GM21360 (cell line): Measurements from ENCODE around the gene RSPH6A.
A peak's percentile ranks its signal among the peaks of the same experiment; 100 is the strongest.

Source experiments
- ATAC-seq: cut with Tn5 transposase; IDR thresholded peaks from one replicate; pipeline ENCODE4 v1.9.1; 2021; ENCODE audit warnings: mild to moderate bottlenecking, moderate library complexity; ENCODE audit not compliant: unreplicated experiment

Gene RSPH6A

DNA sequence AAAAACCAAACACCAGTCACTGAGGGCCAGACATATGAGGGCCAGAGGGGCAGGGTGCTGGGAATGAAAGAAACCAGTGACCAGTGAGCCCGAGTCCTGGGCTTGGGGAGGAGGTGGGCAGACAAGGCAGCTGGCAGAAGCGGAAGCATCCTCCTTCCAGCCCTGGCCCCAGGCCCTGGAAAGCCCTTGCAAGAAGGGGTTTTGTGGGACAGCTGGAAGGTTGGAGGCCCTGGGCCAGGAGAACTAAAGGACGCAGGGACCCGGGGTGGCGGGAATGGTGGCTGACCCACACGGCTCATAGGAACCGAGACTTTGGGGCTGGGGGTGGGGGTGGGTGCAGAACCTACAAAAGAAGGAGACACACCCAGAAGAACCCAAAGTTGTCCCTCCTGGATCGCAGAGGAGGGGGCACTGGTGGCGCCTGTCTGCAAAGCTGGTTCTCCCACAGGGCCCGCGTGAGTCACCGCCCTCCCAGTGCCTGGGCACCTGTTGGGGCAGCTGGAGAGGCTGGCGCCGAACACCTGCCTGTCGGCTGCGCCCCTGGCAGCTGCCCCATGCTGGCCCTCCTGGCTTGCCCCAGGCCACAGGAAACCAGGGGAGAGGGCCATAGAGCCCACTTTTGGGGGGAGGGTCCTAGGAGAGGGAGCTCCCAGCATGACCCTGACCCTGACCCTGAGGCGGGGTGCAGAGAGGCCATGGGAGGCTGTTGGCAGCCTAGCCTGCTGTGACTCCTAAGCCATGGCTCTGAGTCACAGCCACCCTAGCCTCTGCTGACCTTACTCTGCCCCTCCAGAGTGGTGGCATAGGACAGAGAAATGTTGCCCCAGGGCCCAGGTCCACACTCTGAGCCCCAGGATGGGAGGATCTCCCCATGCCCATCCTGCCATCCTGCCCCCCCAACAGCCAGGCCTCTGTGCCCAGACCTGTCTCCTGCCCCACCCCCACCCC, 33.6 kb downstream of the RSPH6A start:
- no peak for ATAC-seq

DNA sequence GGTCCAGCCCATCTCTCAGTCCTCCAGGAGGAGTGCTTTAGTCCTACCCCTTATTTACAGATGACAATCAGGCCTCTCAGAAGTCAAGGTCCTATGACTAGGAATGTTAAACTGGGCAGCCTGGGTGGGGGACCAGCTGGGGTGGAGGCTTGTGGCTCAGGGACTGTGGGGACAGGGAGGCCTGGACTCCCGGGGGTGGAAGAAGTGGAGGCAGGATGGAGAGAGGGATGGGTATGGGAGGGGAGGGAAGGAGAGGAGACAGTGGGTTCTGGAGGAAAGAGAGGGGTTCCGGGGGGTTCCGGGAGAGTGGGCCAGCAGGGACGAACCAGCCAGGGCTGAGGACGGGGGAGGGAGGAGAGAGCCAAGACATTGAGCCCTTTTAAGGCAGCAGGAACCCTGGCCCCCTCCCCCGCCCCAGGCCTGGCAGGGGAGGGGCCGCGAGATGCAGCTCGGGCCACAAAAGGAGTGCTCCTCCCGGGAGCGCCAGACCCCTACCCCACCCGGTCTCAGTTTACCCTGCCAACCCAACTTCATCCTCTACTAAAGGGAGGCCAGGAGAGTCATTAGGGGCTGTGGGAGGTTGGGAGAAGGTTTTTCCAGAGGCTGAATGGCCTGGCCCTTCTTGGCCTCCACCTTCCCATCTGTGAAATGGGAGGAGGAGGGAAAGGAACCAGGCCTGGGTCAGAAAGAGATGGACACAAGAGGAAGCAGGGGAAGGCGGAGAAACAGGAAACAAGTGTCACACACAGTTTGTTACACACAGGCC, 34.5 kb downstream of the RSPH6A start:
- ATAC-seq: no peak

DNA sequence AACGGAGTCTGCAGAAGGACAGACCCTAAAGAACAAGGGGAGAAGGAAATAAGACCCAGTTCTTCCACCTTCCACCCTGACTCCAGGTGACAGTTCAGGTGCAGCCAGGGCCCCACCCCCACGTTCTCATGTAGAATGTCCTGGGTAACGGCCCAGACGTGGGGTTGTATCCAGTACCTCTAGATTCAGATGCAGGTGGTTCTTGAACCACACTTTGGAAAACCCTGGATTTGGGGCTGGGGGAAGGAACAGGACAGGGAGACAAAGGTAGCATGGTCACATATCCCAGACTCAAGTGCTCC, 35.0 kb downstream of the RSPH6A start:
- no peak for ATAC-seq

DNA sequence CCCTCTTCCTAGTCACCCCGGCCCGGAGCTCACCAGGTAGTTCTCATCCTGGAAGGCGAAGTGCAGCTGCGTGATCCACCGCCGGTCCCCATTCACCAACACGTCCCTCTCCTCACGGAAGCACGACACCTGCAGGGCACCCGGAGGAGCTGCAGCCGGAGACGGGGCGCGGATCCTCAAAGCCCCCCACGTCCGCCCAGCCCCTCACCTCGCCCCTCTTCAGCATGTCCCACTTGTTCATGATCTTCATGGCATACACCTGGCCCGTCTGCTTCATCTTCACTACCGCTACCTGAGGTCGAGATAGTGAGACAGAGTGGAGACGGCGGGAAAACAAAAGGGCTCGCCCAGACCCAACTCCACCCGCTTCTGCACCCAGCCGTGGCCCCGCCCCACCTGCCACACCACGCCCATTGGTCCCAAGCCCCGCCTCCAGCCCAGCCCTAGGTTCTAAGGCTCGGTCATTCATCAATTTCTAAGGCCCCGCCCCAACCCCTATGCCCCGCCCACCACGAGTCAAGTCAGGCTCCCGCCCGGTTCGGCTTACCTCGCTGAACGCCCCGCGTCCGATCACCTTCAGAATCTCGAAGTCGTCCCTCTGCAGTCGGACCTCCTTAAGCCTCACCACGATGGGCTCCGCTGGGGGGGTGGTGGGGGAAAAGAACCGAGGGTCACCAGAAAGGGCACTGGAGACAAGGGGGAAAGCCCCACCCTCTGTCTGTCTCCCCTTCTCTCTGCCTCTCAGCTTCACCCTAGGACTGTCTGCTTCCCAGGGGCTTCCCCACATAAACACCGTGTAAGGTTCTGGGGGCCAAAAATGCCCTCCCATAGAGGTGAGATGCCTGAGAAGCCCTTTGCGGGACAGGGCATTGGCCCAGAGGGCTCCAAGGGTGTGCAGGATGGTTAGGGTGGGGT, 35.6 kb downstream of the RSPH6A start:
- peak; percentile 67 for ATAC-seq

DNA sequence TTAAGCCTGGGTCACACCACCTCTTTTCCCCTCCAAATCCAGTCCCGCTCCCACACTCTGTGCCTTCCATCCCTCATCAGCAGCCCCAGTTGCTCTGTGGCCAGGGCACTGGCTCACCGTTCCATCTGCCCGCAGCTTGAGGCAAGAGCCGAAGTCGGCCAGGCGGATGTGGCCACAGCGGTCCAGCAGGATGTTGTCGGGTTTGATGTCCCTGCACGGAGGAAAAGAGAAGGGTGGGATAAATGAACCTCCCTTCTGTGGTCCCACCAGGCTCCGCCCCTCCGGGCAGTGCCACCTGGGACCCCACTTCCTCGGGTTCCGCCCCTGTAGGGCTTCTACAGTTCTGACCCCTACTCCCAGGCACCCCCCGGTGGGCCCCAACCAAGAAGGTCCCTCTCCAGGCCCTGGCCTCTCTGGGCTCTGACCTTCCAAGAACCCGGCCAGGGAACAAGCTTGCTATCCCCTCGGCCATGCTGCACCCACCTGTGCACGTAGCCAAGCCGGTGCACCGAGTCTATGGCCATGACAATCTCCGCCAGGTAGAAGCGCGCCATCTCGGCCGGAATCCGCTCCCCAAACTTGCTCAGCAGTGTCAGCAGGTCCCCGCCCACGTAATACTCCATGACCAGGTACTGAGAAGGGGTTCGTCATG, 37.0 kb downstream of the RSPH6A start:
- no peak for ATAC-seq

DNA sequence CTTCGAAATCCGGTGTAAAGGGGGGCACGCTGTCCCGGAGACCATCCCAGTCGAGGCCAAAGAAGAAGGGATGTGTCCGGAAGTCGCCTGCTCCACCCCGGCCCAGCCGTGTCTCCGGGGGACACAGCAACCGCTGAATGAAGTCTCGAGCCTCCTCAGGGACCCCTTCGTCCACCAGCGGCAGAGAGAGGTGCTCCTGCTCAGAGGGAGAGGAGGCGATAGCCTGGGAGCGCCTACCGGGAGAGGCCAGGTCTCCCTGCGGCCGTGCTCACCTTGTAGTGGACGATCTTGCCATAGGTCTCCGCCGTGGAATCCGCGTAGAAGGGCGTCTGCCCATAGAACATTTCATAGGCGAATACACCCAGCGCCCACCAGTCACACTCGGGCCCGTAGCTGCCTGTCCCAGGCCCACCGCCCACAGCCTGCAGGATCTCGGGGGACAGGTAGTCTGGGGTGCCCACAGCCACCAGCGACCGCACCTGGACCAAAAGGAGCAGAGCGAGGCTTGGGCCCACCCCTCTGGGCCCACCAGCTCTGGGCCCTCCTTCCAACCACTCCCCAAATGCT, 37.6 kb downstream of the RSPH6A start:
- ATAC-seq: no peak

DNA sequence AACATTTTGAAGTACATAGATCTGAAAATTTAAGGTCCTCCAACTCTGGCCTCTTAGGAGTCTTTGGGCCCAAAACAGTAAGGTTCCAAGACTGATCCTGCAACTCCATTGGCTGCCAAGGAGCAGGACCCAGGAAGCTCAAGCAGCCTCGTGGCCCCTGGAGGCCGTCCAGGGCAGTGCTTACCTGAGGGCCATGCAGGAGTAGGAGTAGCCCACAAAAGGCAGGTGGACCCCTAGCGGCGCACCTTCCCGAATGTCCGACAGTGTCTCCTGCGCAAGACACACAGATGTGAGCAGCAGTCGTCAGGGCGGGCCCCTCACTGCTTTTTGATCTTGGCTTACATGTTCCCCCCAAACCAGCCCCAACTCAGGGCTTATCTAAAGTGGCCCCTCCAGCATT, 40.3 kb downstream of the RSPH6A start:
- no peak for ATAC-seq

DNA sequence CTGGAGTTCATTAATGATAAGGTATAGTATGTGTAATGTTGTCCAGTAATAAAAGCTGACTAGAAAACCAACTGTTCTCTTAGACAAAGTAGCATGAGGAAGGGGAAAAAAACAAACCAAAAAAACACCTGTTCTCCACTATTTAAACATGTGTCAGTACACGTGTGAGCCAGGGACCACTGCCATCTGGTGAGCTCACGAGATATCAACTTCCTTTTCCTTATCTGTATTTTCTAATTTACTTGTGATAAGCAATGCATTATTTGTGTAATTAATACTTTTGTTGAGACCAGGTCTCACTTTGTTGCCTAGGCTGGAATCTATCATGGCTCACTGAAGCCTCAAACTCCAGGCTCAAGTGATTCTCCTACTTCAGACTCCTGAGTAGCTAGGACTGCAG, 41.7 kb downstream of the RSPH6A start:
- no peak for ATAC-seq

DNA sequence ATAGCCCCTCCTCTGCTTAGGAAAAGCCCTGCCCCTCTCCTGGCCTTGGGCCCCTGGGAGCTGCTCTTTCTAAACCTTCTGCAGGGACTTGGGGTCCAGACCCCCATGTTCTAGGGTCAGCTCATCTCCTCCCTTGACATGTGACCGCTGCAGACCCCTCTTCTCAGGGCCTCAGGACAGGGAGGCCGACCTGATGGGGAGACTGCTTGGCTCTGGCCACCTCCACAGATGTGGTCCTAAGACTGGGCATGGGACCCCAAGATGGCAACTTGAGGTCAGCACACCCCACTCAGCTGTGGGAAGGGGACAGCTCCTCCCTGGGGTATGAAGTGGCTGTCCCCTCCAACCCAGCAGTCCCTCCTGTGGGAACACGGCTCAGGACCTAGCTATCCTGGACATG, 42.2 kb downstream of the RSPH6A start:
- ATAC-seq: no peak

DNA sequence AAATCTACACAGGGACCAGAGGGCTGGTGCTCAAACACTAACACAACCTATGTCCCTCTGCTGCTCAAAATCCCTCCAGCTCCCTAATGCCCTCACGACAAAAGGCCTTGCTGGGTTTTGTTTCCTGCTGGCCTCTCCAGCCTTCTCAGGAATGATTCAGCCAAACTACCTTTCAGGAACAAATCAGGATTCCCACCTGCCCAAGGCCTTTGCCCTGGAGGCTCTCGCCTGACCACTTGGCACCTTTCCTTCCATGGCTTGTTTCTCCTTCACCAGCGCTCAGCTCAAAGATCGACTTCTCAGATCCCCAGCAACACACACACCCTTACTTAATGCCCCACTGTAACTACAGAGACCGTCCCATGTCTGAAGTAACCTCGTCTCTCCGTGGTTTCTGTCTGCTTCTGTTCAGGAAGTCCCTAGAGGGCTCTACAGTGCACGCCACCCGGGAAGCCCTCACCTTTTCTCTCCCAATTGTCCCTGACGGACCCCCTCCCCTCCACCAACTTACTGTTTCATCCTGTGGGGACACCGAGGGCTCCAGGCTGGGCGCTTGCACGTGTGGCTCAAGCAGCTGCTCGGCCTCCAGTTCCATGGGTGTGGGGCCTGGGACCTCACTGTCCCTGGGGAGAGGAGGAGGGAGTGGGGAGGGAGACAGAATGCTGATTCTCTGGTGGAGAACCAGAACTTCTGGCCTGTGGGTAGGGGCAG, 42.8 kb downstream of the RSPH6A start:
- ATAC-seq: no peak

DNA sequence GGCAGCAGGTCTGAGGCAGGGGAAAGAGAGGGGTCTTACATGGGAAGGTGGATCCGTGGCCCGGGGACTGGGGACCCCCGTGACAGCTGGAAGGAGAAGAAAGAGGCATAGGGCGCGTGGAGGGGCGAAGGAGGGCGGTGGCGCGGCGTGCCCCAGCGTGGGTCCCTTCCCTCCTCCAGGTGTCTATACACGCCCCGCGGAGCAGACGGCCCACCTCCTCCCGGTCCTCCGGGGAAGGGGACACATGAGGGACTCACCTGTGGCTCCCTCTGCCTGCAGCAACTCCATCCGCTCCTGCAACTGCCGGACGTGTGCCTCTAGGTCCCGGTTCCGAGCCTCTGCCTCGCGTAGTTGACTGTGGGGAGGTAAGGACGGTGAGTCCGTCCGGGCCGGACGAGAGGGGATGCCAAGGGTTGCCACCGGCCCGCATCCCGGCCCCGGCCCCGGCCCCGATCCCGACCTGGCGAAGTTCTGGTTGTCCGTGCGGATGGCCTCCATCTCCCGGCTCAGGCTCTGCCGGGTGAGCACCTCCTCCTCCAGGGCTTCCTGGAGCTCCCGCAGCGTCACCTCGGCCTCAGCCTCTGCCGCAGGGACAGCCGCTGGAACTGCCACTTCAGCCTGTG, 43.7 kb downstream of the RSPH6A start:
- ATAC-seq: no peak

DNA sequence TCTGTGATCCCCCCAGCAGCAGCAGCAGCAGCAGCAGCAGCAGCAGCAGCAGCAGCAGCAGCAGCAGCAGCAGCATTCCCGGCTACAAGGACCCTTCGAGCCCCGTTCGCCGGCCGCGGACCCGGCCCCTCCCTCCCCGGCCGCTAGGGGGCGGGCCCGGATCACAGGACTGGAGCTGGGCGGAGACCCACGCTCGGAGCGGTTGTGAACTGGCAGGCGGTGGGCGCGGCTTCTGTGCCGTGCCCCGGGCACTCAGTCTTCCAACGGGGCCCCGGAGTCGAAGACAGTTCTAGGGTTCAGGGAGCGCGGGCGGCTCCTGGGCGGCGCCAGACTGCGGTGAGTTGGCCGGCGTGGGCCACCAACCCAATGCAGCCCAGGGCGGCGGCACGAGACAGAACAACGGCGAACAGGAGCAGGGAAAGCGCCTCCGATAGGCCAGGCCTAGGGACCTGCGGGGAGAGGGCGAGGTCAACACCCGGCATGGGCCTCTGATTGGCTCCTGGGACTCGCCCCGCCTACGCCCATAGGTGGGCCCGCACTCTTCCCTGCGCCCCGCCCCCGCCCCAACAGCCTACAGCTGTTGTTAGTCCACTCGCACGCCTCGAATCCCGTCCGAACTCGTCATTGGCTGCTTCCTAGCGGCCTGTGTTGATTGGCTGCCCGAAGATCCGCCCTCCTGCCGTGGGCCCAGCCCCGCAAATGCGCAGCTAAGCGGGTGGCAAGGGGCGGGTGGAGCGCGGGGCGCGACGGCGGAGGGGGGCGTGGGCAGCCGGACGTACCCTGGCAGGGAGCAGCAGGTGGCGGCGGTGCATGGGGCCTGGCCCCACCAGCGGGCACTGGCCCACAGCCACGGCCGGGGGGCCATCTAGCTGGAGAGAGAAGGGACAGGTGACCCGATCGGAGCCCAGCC, 44.7 kb downstream of the RSPH6A start:
- ATAC-seq: peak; percentile 50

DNA sequence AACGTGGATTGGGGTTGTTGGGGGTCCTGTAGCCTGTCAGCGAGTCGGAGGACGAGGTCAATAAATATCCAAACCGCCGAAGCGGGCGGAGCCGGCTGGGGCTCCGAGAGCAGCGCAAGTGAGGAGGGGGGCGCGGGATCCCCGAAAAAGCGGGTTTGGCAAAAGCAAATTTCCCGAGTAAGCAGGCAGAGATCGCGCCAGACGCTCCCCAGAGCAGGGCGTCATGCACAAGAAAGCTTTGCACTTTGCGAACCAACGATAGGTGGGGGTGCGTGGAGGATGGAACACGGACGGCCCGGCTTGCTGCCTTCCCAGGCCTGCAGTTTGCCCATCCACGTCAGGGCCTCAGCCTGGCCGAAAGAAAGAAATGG, 45.3 kb downstream of the RSPH6A start:
- ATAC-seq: no peak

DNA sequence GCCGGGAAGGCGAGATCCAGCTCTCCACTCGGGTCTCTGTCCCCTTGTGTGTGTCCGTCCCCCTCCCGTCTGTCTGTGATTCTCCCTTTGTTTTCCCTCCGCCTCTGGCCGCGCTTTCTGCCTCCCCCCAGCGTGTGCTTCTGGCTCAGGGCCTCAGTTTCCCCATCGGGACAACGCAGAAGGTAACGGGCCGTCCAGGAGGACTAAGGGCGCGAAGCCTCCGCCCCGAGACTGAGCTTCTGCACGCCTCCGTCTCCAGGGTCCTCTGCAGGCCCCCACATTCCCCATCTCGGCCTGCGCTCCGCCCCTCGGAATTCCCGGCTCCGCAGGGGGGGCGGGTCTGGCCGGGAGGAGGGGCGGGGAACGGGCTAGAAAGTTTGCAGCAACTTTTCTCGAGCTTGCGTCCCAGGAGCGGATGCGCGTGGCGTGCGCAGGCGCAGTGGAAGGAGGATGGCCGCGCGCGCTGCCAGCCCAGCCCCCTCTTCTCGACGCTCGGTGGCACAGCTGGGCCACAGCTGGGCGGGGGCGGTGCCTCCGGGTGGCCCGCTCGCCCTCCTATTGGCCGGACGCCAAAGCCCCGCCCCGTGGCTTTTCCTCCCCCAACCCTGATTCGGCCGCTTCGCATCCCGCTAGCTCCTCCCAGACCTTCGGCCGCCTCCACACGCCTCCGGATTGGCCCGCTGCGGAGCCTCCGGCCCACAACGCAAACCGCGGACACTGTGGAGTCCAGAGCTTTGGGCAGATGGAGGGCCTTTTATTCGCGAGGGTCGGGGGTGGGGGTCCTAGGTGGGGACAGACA, 45.9 kb downstream of the RSPH6A start, which contains the start of gene SIX5:
Gene SIX5, minus strand, starts transcription at position 269 of the 799 bp plus-strand sequence. CDS start 408 bp downstream, outside the sequence.
- peak; percentile 60 for ATAC-seq

DNA sequence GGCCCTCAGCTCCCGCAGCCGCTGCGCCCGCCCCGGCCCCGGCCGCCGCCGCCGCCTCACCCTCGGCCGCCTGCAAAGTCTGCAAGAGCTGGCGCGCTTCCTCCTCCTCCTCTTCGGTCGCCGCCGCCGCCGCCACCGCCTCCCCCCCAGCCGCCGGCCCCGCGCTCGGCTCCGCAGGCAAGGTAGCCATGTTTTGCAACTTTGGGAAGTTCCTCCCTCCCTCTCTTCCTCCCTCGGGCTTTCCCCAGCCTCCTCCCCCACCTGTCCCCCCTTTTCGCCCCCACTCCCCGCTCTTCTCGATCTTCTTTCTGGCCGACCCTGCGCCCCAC, 46.5 kb downstream of the RSPH6A start:
- ATAC-seq: no peak

DNA sequence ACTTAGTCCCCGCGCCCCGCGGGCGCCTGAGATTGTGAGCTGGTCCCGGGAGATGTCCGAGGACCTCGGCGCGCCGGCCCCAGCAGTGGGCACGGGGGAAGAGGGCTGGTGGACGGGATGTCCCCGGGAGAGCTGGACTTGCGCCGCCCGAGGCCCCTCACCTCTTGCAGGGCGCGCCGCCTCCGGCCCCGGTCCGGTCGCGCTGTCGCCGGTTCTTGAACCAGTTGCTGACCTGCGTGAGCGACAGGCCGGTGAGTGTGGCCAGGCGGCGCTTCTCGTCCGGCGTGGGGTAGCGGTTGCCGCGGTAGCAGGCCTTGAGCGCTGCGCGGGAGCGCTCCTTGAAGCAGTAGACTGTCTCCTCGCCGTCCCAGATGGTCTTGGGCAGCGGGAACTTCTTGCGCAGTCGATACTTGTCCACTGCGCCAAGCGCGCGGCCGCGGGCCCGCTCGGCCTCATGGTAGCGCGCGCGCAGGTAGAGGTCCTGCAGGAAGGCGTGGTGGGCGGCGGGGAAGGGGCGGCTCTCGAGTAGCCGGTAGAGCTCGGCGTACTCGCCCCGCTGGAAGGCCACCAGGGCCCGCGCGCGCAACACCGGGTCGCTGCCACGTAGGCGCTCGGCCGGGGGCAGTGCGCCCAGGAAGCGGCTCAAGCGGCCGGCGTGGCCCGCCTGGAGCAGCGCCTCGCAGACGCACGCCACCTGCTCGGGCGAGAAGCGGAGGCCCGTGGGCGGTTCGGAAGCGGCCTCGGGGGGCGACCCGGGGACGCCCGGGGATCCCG, 47.0 kb downstream of the RSPH6A start:
- ATAC-seq: no peak

DNA sequence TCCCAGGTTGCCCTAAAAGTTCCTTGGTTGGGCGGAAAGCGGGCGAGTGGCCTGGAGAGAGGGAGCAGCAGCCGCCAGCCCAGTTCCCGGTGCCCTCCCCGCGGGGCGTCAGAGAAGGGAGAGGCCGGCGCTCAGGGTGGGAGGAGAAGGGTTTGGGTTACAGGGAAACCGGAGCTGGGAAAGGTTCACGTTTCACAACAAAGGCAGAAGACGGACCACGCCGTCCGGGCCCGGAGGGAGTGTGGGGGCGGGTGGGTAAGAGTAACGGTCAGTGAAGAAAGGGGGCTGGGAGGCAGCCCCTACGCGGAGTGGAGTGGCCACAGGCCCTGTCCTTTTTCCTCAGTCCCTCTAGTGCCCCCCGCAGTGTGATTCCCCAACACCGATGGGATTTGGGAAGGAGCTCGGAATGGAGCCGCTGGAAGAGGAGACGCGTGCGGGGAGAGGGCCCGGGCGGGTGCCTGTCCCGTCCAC, 47.7 kb downstream of the RSPH6A start:
- no peak for ATAC-seq
